OCI-LY7 (cell line): Measurements from ENCODE around the gene CYRIA. TPM values are rescaled to one million over a fixed set of nuclear protein-coding genes. Genes with fewer than 3 reads are reported as not detected.

Source experiments
- BruUV-seq: library from RNA; stranded (reverse); fragments of 400-500 nt; replicated peaks from 2 replicates; lab custom pipeline; 2021; lab: Mats Ljungman, UMichigan
- CTCF ChIA-PET: fragments of 300-600 bp; sonication (Branson Sonifier 250); formaldehyde crosslinking; loops from one replicate; lab custom pipeline; 2022; ENCODE audit warnings: antibody characterized with exemption; ENCODE audit not compliant: unreplicated experiment; lab: Charles Lee
- POLR2A ChIA-PET: fragments of 300-600 bp; sonication (Branson Sonifier 250); formaldehyde crosslinking; loops from one replicate; lab custom pipeline; 2022; ENCODE audit warnings: antibody characterized with exemption; lab: Charles Lee
- DNase-seq: peaks from one replicate; pipeline ENCODE4 v3.0.0-alpha.2; 2015; ENCODE audit warnings: low spot score
- H2AFZ ChIP-seq: fragments of 200-600 bp; sonication (generic), shearing (Covaris generic); 2 replicates; pipeline ENCODE4 v1.6.1; 2014; ENCODE audit warnings: mild to moderate bottlenecking, antibody characterized with exemption, low read length, moderate library complexity
- H3K27ac ChIP-seq: fragments of 200-600 bp; sonication (generic); 2 replicates; pipeline ENCODE4 v1.5.1; 2014; ENCODE audit warnings: mixed run types, low read depth, mild to moderate bottlenecking, moderate library complexity, low read length, inconsistent platforms; ENCODE audit not compliant: poor library complexity, severe bottlenecking
- H3K36me3 ChIP-seq: fragments of 200-600 bp; sonication (generic); 2 replicates; pipeline ENCODE4 v1.6.1; 2014; ENCODE audit warnings: mild to moderate bottlenecking, antibody characterized with exemption, low read length, moderate library complexity, mixed read lengths; ENCODE audit not compliant: insufficient read depth
- H3K4me1 ChIP-seq: fragments of 200-600 bp; sonication (generic); 2 replicates; pipeline ENCODE4 v1.5.1; 2014; ENCODE audit warnings: mild to moderate bottlenecking, low read length; ENCODE audit not compliant: insufficient read depth, poor library complexity, severe bottlenecking
- H3K4me2 ChIP-seq: fragments of 200-600 bp; sonication (generic); 2 replicates; pipeline ENCODE4 v1.6.1; 2014; ENCODE audit warnings: mild to moderate bottlenecking, low read length
- H3K4me3 ChIP-seq: fragments of 200-600 bp; sonication (generic); 2 replicates; pipeline ENCODE4 v1.5.1; 2014; ENCODE audit warnings: mild to moderate bottlenecking, low read depth, low read length; ENCODE audit not compliant: poor library complexity, severe bottlenecking
- H3K79me2 ChIP-seq: fragments of 200-600 bp; sonication (generic); 2 replicates; pipeline ENCODE4 v1.6.1; 2016; ENCODE audit warnings: low read depth, mild to moderate bottlenecking, low read length, moderate library complexity, mixed read lengths; ENCODE audit not compliant: insufficient read depth
- H3K9me2 ChIP-seq: fragments of 200-600 bp; sonication (generic); 2 replicates; pipeline ENCODE4 v1.6.1; 2016; ENCODE audit warnings: mild to moderate bottlenecking, low read length, mixed read lengths; ENCODE audit not compliant: insufficient read depth
- H3K9me3 ChIP-seq: fragments of 200-600 bp; sonication (generic); 2 replicates; pipeline ENCODE4 v1.6.1; 2014; ENCODE audit warnings: mild to moderate bottlenecking, mixed run types, low read length, mixed read lengths
- H4K20me1 ChIP-seq: fragments of 200-600 bp; sonication (generic); 2 replicates; pipeline ENCODE4 v1.6.1; 2014; ENCODE audit warnings: mild to moderate bottlenecking, antibody characterized with exemption, low read length, moderate library complexity, mixed read lengths; ENCODE audit not compliant: insufficient read depth
- EZH2phosphoT487 ChIP-seq: fragments of 200-600 bp; sonication (generic); IDR thresholded peaks from 2 replicates; pipeline ENCODE4 v1.6.1; 2018; ENCODE audit warnings: low read depth, borderline replicate concordance, mild to moderate bottlenecking, mixed run types, antibody characterized with exemption, low read length, moderate library complexity, mixed read lengths
- intact Hi-C: fragments of 100-400 bp; cut with micrococcal nuclease; formaldehyde crosslinking; loops from one replicate; pipeline ENCODE4 v1.10.0; 2022; ENCODE audit not compliant: unreplicated experiment
- total RNA-seq, 2 experiments: library from RNA; depleted of rRNA in 1 of 2; stranded (reverse); fragments of >200 nt in 1 of 2; shearing (Covaris generic) in 1 of 2; gene quantifications; 2 replicates each; pipeline ENCODE4 v1.2.3, GENCODE V29; 2014 to 2022
- TF ChIP-seq, protein P1 (sequence below): fragments of 200-600 bp; sonication (generic); conservative IDR thresholded peaks from 2 replicates; pipeline ENCODE4 v1.5.1; 2014; ENCODE audit warnings: mild to moderate bottlenecking, antibody characterized with exemption, low read length, moderate library complexity, mixed read lengths

Gene CYRIA
- total RNA-seq, 2 experiments from 2014 or later = 5.0 to 11.7 TPM

DNA sequence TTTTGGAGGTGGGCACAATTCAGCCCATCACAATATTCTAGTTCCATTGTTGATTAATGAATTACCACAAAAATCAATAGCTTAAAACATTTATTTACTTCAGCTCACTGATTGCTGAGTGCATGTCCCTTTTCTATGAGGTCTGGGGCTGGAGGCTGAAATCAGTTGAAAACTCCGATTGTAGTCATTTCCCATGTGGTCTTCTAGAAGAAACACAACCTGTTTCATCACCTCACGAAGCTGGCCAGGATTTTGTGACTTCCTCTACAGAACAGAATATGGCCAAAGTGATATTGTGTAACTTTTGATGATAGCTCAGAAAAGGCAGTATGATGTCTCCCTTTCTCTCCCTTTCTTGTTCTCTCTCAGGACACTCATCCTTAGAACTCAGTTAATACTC lies 44.1 kb upstream of the CYRIA start:
- no TSS peak for BruUV-seq
- intact Hi-C loops = no loop called here
- ChIA-PET CTCF (no interaction called here), POLR2A (interaction anchor here (0.5 kb wide), 1 partner anchor 356 kb away, joined by 3 read pairs; no protein-coding TSS in a partner anchor)
- no peak overlapping the region for H3K4me3 ChIP-seq
- no peaks in the 10 kb centered on the region for H4K20me1 ChIP-seq
- no peaks in the 10 kb centered on the region for H3K9me3 ChIP-seq
- peaks cover 34% of the 10 kb centered on the region for H3K4me1 ChIP-seq
- H3K79me2 ChIP-seq = no peaks in the 10 kb centered on the region
- H3K9me2 ChIP-seq = no peaks in the 10 kb centered on the region
- DNase-seq = no peak
- TF ChIP-seq, protein P1, sequence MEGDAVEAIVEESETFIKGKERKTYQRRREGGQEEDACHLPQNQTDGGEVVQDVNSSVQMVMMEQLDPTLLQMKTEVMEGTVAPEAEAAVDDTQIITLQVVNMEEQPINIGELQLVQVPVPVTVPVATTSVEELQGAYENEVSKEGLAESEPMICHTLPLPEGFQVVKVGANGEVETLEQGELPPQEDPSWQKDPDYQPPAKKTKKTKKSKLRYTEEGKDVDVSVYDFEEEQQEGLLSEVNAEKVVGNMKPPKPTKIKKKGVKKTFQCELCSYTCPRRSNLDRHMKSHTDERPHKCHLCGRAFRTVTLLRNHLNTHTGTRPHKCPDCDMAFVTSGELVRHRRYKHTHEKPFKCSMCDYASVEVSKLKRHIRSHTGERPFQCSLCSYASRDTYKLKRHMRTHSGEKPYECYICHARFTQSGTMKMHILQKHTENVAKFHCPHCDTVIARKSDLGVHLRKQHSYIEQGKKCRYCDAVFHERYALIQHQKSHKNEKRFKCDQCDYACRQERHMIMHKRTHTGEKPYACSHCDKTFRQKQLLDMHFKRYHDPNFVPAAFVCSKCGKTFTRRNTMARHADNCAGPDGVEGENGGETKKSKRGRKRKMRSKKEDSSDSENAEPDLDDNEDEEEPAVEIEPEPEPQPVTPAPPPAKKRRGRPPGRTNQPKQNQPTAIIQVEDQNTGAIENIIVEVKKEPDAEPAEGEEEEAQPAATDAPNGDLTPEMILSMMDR = no peak
- no peak for TF ChIP-seq EZH2phosphoT487
- H3K4me2 ChIP-seq = no peak overlapping the region
- H3K27ac ChIP-seq = no peak overlapping the region
- H3K36me3 ChIP-seq = no peaks in the 10 kb centered on the region
- H2AFZ ChIP-seq = no peak overlapping the region

- Histone ChIP-seq H3K27ac (no peak overlapping the region), H3K4me1 (peaks cover 19% of the 10 kb centered on the region), H3K9me3 (no peaks in the 10 kb centered on the region), H2AFZ (no peak overlapping the region), H3K36me3 (no peaks in the 10 kb centered on the region), H3K9me2 (no peaks in the 10 kb centered on the region), H4K20me1 (no peaks in the 10 kb centered on the region), H3K4me2 (no peak overlapping the region), H3K4me3 (no peak overlapping the region), H3K79me2 (no peaks in the 10 kb centered on the region)
- BruUV-seq = no TSS peak
- CTCF ChIA-PET = no interaction called here
- intact Hi-C loops = no loop called here
- POLR2A ChIA-PET = no interaction called here
- no peak for DNase-seq
- TF ChIP-seq EZH2phosphoT487 = no peak
- TF ChIP-seq, protein P1 = no peak
These were observed 42.5 kb upstream of the CYRIA start for GRCh38 chr2:16708173-16708572.

- Histone ChIP-seq H3K4me3 (no peak overlapping the region), H3K4me2 (no peak overlapping the region), H3K79me2 (no peaks in the 10 kb centered on the region), H3K36me3 (no peaks in the 10 kb centered on the region), H4K20me1 (no peaks in the 10 kb centered on the region), H3K9me3 (no peaks in the 10 kb centered on the region), H2AFZ (no peak overlapping the region), H3K4me1 (peaks cover 9% of the 10 kb centered on the region), H3K9me2 (no peaks in the 10 kb centered on the region), H3K27ac (no peak overlapping the region)
- no TSS peak for BruUV-seq
- intact Hi-C loops = no loop called here
- ChIA-PET POLR2A (interaction anchor here (0.7 kb wide), 1 partner anchor 279 kb away, joined by 3 read pairs; no protein-coding TSS in a partner anchor), CTCF (no interaction called here)
- TF ChIP-seq, protein P1 = no peak
- no peak for DNase-seq
These were observed 41.5 kb upstream of the CYRIA start for GRCh38 chr2:16707014-16707623.
